Thoracic aorta (tissue), 2 donors: ENCODE measurements around the gene FER. TPM values are rescaled to one million over a fixed set of nuclear protein-coding genes. Genes with fewer than 3 reads are reported as not detected.

Experiments
- ATAC-seq: fragments of 150-250 bp; one replicate; pipeline ENCODE4 v1.8.0; 2017; ENCODE audit warnings: low read depth; ENCODE audit not compliant: insufficient number of reproducible peaks, low FRiP score
- DNase-seq: peaks from one replicate; pipeline ENCODE4 v3.0.0-alpha.2; 2020; ENCODE audit warnings: low spot score
- H3K27ac ChIP-seq, 2 donors: fragments of 200-600 bp; sonication (generic); 1 replicate in 1 of 2; 2 replicates in 1 of 2; pipeline ENCODE4 v1.5.1; 2016; ENCODE audit warnings: mild to moderate bottlenecking in 2 of 2, moderate library complexity in 2 of 2
- H3K27me3 ChIP-seq: fragments of 200-600 bp; sonication (generic); replicated peaks from 2 replicates; pipeline ENCODE4 v1.6.0; 2016; ENCODE audit warnings: mild to moderate bottlenecking; ENCODE audit not compliant: insufficient read depth
- H3K36me3 ChIP-seq: fragments of 200-600 bp; sonication (generic); one replicate; pipeline ENCODE4 v1.5.1; 2016
- H3K4me1 ChIP-seq, 2 donors: fragments of 200-600 bp; sonication (generic); 1 replicate in 1 of 2; 2 replicates in 1 of 2; pipeline versions ENCODE4 v1.5.1 to v1.6.0; 2016; ENCODE audit warnings: low read depth in 2 of 2, mild to moderate bottlenecking in 1 of 2; ENCODE audit not compliant: control insufficient read depth in 1 of 2
- H3K4me3 ChIP-seq: fragments of 200-600 bp; sonication (generic); 2 replicates; pipeline ENCODE4 v1.5.1; 2016; ENCODE audit warnings: mild to moderate bottlenecking
- H3K9me3 ChIP-seq: fragments of 200-600 bp; sonication (generic); 2 replicates; pipeline ENCODE4 v1.5.1; 2016
- CTCF ChIP-seq: fragments of 200-600 bp; sonication (generic); IDR thresholded peaks from one replicate; pipeline ENCODE4 v1.5.1; 2019; ENCODE audit warnings: antibody characterized with exemption
- total RNA-seq, 2 donors: library from RNA; depleted of rRNA; stranded (reverse); fragments of >200 nt; gene quantifications; one replicate each; pipeline versions ENCODE4 v1.1.0 to v1.2.3, GENCODE V29; 2016

FER gene
- total RNA-seq, 2 donors from 2014 or later = 15.6 to 38.1 TPM

- Histone ChIP-seq H3K36me3 (no peaks in the 10 kb centered on the region), H3K27me3 (no peaks in the 10 kb centered on the region), H3K27ac (no peak overlapping the region), H3K4me3 (no peak overlapping the region), H3K9me3 (no peaks in the 10 kb centered on the region), H3K4me1 (no peaks in the 10 kb centered on the region)
- DNase-seq (no peak), ATAC-seq (no peak)
- TF ChIP-seq CTCF = no peak
Measured at GRCh38 chr5:108950276-108950675, 202.6 kb downstream of the FER start.

GRCh38 chr5:108953940-108954339 lies 206.2 kb downstream of the FER start:
- ATAC-seq = no peak
- TF ChIP-seq CTCF = no peak
- Histone ChIP-seq H3K4me1 (no peaks in the 10 kb centered on the region), H3K4me3 (no peak overlapping the region), H3K27me3 (no peaks in the 10 kb centered on the region), H3K36me3 (no peaks in the 10 kb centered on the region), H3K9me3 (no peaks in the 10 kb centered on the region), H3K27ac (no peak overlapping the region)
- no peak for DNase-seq

- Histone ChIP-seq H3K4me3 (no peak overlapping the region), H3K27ac (no peak overlapping the region), H3K9me3 (no peaks in the 10 kb centered on the region), H3K4me1 (no peaks in the 10 kb centered on the region), H3K36me3 (no peaks in the 10 kb centered on the region), H3K27me3 (no peaks in the 10 kb centered on the region)
- DNase-seq = no peak
- no peak for TF ChIP-seq CTCF
- ATAC-seq = no peak
Measured at GRCh38 chr5:108957333-108957732, 209.6 kb downstream of the FER start.

GRCh38 chr5:108966910-108967309 lies 219.2 kb downstream of the FER start:
- Histone ChIP-seq H3K4me3 (no peak overlapping the region), H3K4me1 (peaks cover 3 to 8% of the 10 kb centered on the region in 2 donors), H3K36me3 (no peaks in the 10 kb centered on the region), H3K27me3 (no peaks in the 10 kb centered on the region), H3K9me3 (no peaks in the 10 kb centered on the region), H3K27ac (no peak overlapping the region)
- no peak for TF ChIP-seq CTCF
- no peak for DNase-seq
- ATAC-seq = no peak

GRCh38 chr5:108974594-108974993 lies 226.9 kb downstream of the FER start:
- Histone ChIP-seq H3K4me1 (no peaks in the 10 kb centered on the region), H3K9me3 (no peaks in the 10 kb centered on the region), H3K27me3 (no peaks in the 10 kb centered on the region), H3K4me3 (no peak overlapping the region), H3K27ac (no peak overlapping the region), H3K36me3 (no peaks in the 10 kb centered on the region)
- DNase-seq = no peak
- TF ChIP-seq CTCF = no peak
- ATAC-seq = no peak
